PC-9 (cell line): Measurements from ENCODE around the gene HECTD1. TPM values are rescaled to one million over a fixed set of nuclear protein-coding genes. Genes with fewer than 3 reads are reported as not detected.

Experiments
- BruUV-seq: library from RNA; stranded (reverse); fragments of 400-500 nt; replicated peaks from 2 replicates; lab custom pipeline; 2021; lab: Mats Ljungman, UMichigan
- CTCF ChIA-PET: fragments of 300-600 bp; sonication (Branson Sonifier 250); formaldehyde crosslinking; loops from one replicate; lab custom pipeline; 2022; ENCODE audit warnings: antibody characterized with exemption; lab: Charles Lee
- POLR2A ChIA-PET: fragments of 300-600 bp; sonication (Branson Sonifier 250); formaldehyde crosslinking; loops from one replicate; lab custom pipeline; 2022; ENCODE audit warnings: antibody characterized with exemption; ENCODE audit not compliant: unreplicated experiment; lab: Charles Lee
- DNase-seq, 2 experiments: peaks; one replicate each; pipeline versions ENCODE4 v3.0.0 to v3.0.0-alpha.2; 2015 to 2022; ENCODE audit warnings: mixed read lengths in 1 of 2
- H2AFZ ChIP-seq: fragments of 200-600 bp; sonication (generic); 2 replicates; pipeline ENCODE4 v1.8.1; 2017; ENCODE audit warnings: antibody characterized with exemption
- H3F3A ChIP-seq: fragments of 200-600 bp; sonication (generic); 2 replicates; pipeline ENCODE4 v1.8.1; 2017; ENCODE audit warnings: antibody characterized with exemption, mild to moderate bottlenecking, low read depth; ENCODE audit not compliant: insufficient read depth
- H3K27ac ChIP-seq: fragments of 200-600 bp; sonication (generic); 2 replicates; pipeline ENCODE4 v1.6.1; 2016; ENCODE audit warnings: mixed run types
- H3K27me3 ChIP-seq: fragments of 200-600 bp; sonication (generic); 2 replicates; pipeline ENCODE4 v1.6.1; 2016; ENCODE audit warnings: low read depth, mixed run types; ENCODE audit not compliant: insufficient read depth
- H3K36me3 ChIP-seq: fragments of 200-600 bp; sonication (generic); 2 replicates; pipeline ENCODE4 v1.6.1; 2016; ENCODE audit warnings: low read depth, mixed run types
- H3K4me1 ChIP-seq: fragments of 200-600 bp; sonication (generic); replicated peaks from 2 replicates; pipeline ENCODE4 v1.6.1; 2016; ENCODE audit warnings: mixed run types; ENCODE audit not compliant: insufficient read depth
- H3K4me2 ChIP-seq: fragments of 200-600 bp; sonication (generic); 2 replicates; pipeline ENCODE4 v1.6.1; 2017; ENCODE audit warnings: mixed run types
- H3K4me3 ChIP-seq: fragments of 200-600 bp; sonication (generic); 2 replicates; pipeline ENCODE4 v1.6.1; 2016; ENCODE audit warnings: mixed run types
- H3K79me2 ChIP-seq: fragments of 200-600 bp; sonication (generic); 2 replicates; pipeline ENCODE4 v1.6.1; 2017; ENCODE audit warnings: low read depth, mixed run types
- H3K9me2 ChIP-seq: fragments of 200-600 bp; sonication (generic); 2 replicates; pipeline ENCODE4 v1.8.1; 2017; ENCODE audit warnings: mild to moderate bottlenecking; ENCODE audit not compliant: insufficient read depth
- H3K9me3 ChIP-seq: fragments of 200-600 bp; sonication (generic); 2 replicates; pipeline ENCODE4 v1.8.1; 2016; ENCODE audit warnings: low read depth; ENCODE audit not compliant: insufficient read depth
- H4K20me1 ChIP-seq: fragments of 200-600 bp; sonication (generic); 2 replicates; pipeline ENCODE4 v1.8.1; 2017; ENCODE audit not compliant: insufficient read depth
- CTCF ChIP-seq: fragments of 200-600 bp; sonication (generic); conservative IDR thresholded peaks from 2 replicates; pipeline ENCODE4 v1.6.1; 2017; ENCODE audit warnings: mixed run types, antibody characterized with exemption, mild to moderate bottlenecking, moderate library complexity
- EZH2 ChIP-seq: fragments of 200-600 bp; sonication (generic); IDR thresholded peaks from 2 replicates; pipeline ENCODE4 v1.8.0; 2017; ENCODE audit warnings: antibody characterized with exemption, low read depth
- intact Hi-C: fragments of 100-400 bp; cut with micrococcal nuclease; formaldehyde crosslinking; loops from one replicate; pipeline ENCODE4 v1.10.0; 2022; ENCODE audit not compliant: unreplicated experiment
- total RNA-seq: library from RNA; stranded (reverse); gene quantifications from 2 replicates; pipeline ENCODE4 v1.2.3, GENCODE V29; 2021

The HECTD1 gene
- total RNA-seq, 1 experiment from 2014 or later = 93.9 TPM

- H3K4me2 ChIP-seq = no peak overlapping the region
- H3K9me3 ChIP-seq = no peaks in the 10 kb centered on the region
- no peak overlapping the region for H3K27ac ChIP-seq
- DNase-seq = no peak
- H3K36me3 ChIP-seq = no peaks in the 10 kb centered on the region
- H3K9me2 ChIP-seq = no peaks in the 10 kb centered on the region
- ChIA-PET POLR2A (no interaction called here), CTCF (no interaction called here)
- no TSS peak for BruUV-seq
- intact Hi-C loops = no loop called here
- no peak overlapping the region for H3K4me3 ChIP-seq
- H3K4me1 ChIP-seq = no peaks in the 10 kb centered on the region
- TF ChIP-seq EZH2 (no peak), CTCF (no peak)
- H4K20me1 ChIP-seq = no peaks in the 10 kb centered on the region
- no peak overlapping the region for H2AFZ ChIP-seq
- no peaks in the 10 kb centered on the region for H3F3A ChIP-seq
- H3K27me3 ChIP-seq = no peaks in the 10 kb centered on the region
- no peaks in the 10 kb centered on the region for H3K79me2 ChIP-seq
Measured at GRCh38 chr14:31252865-31253264, 45.3 kb upstream of the HECTD1 start.

GRCh38 chr14:31251028-31251958, 43.7 kb upstream of the HECTD1 start:
- ChIA-PET POLR2A (interaction anchor here (0.7 kb wide), 1 partner anchor 20 kb away, joined by 5 read pairs; no protein-coding TSS in a partner anchor), CTCF (no interaction called here)
- Histone ChIP-seq H3K79me2 (no peaks in the 10 kb centered on the region), H3F3A (no peaks in the 10 kb centered on the region), H3K9me3 (no peaks in the 10 kb centered on the region), H3K4me2 (no peak overlapping the region), H4K20me1 (no peaks in the 10 kb centered on the region), H3K27me3 (no peaks in the 10 kb centered on the region), H3K36me3 (no peaks in the 10 kb centered on the region), H3K27ac (no peak overlapping the region), H3K9me2 (no peaks in the 10 kb centered on the region), H2AFZ (no peak overlapping the region), H3K4me1 (no peaks in the 10 kb centered on the region), H3K4me3 (no peak overlapping the region)
- BruUV-seq = no TSS peak
- intact Hi-C loops = no loop called here
- no peak for DNase-seq
- TF ChIP-seq CTCF (no peak), EZH2 (no peak)

DNA sequence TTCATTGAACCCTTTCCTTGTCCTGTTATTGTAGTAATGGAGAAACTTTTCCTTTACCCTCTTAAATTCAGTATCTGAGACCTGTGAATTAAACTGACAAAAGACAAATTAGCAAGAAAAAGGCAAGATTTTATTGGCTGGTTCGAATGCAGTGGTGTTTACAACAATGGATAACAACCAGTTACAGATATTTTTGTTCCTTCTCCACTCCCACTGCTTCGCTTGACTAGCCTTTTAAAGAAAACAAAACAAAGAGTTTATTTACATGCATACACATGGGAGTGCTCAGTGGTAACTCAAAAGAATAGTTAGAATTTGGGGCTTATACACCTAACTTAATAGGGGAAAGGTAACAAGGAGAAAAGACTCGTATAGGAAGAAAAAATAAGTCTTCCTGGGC, 37.0 kb upstream of the HECTD1 start:
- H3F3A ChIP-seq = peaks cover 8% of the 10 kb centered on the region; the same call in 1 of the 2 replicates
- no peaks in the 10 kb centered on the region for H3K9me3 ChIP-seq
- peak overlapping the region; percentile 97 for H3K27ac ChIP-seq
- no peak for TF ChIP-seq CTCF
- TF ChIP-seq EZH2 = no peak
- DNase-seq = no peak
- intact Hi-C loops = loop anchor here (2.0 kb wide), 1 partner anchor 18 kb away; no protein-coding TSS in a partner anchor
- H3K36me3 ChIP-seq = no peaks in the 10 kb centered on the region
- no peaks in the 10 kb centered on the region for H3K79me2 ChIP-seq
- H4K20me1 ChIP-seq = no peaks in the 10 kb centered on the region
- H3K9me2 ChIP-seq = no peaks in the 10 kb centered on the region
- peaks cover 18% of the 10 kb centered on the region for H3K4me1 ChIP-seq
- ChIA-PET CTCF (no interaction called here), POLR2A (no interaction called here)
- peak overlapping the region; percentile 24; the same call in 1 of the 2 replicates for H3K4me3 ChIP-seq
- BruUV-seq = no TSS peak
- H3K27me3 ChIP-seq = no peaks in the 10 kb centered on the region
- H2AFZ ChIP-seq = peak overlapping the region; percentile 89; the same call in 1 of the 2 replicates
- H3K4me2 ChIP-seq = peak overlapping the region; percentile 66
